NB4 (cell line): ENCODE data around the gene ITPR2.

Experiments used
- CTCF ChIP-seq: IDR thresholded peaks from one replicate; pipeline ENCODE4 v1.5.1; 2012; ENCODE audit warnings: low read depth, low read length
- MAX ChIP-seq: IDR thresholded peaks from 2 replicates; pipeline ENCODE4 v1.6.1; 2011; ENCODE audit warnings: low read depth, low read length
- POLR2A ChIP-seq: IDR thresholded peaks from 2 replicates; pipeline ENCODE4 v1.6.1; 2011; ENCODE audit warnings: mild to moderate bottlenecking; ENCODE audit not compliant: insufficient read length; ENCODE audit errors: extremely low read depth

- TF ChIP-seq POLR2A (no peak), MAX (no peak), CTCF (no peak)
Measured at GRCh38 chr12:26702741-26703140, 130.3 kb downstream of the ITPR2 start.
